Left renal cortex interstitium (tissue), 4 donors: ENCODE data around the gene ANKRD13D. TPM values are rescaled to one million over a fixed set of nuclear protein-coding genes. Genes with fewer than 3 reads are reported as not detected.
"Not testable (repeated sequence)": the region's sequence is repeated elsewhere in the genome, so short reads cannot be mapped to it uniquely, and the experiment has no call there.

Experiments used
- DNase-seq, 4 donors: peaks; one replicate each; pipeline ENCODE4 v3.0.0-alpha.2; 2013; ENCODE audit warnings: low read depth in 4 of 4, low spot score in 2 of 4, missing footprints in 1 of 4
- polyA plus RNA-seq, 4 donors: library from polyadenylated mRNA; unstranded; fragments of 120-200 nt; gene quantifications; one replicate each; pipeline ENCODE4 v1.2.1, GENCODE V29; 2013; ENCODE audit not compliant: insufficient read length in 4 of 4

The ANKRD13D gene
- polyA plus RNA-seq = 10 to 100 TPM; 17.4 to 60.8 (median 40.3) TPM

- DNase-seq = no peak
Observed at GRCh38 chr11:67289226-67289650, at the start of gene ANKRD13D. ANKRD13D (plus strand) TSS chr11:67289303; CDS start chr11:67289461, 158 bp downstream.

- peak; percentile 86 to 96 (median 92) for DNase-seq
Observed at GRCh38 chr11:67239783-67240575, 49.1 kb upstream of the ANKRD13D start.

- peak in 2 of 4 donors; percentile 53 to 57 for DNase-seq
Observed at GRCh38 chr11:67240576-67241389, 48.3 kb upstream of the ANKRD13D start.

GRCh38 chr11:67242548-67242947 lies 46.6 kb upstream of the ANKRD13D start:
- DNase-seq = no peak

- DNase-seq = no peak
Observed at GRCh38 chr11:67243051-67243450, 46.1 kb upstream of the ANKRD13D start.

GRCh38 chr11:67245046-67245445 lies 44.1 kb upstream of the ANKRD13D start:
- DNase-seq = no peak

GRCh38 chr11:67247946-67248550 lies 41.1 kb upstream of the ANKRD13D start:
- DNase-seq = no peak

GRCh38 chr11:67248653-67249052 lies 40.5 kb upstream of the ANKRD13D start:
- no peak for DNase-seq

- DNase-seq = no peak
Observed at GRCh38 chr11:67250059-67251043, 38.8 kb upstream of the ANKRD13D start.

GRCh38 chr11:67251841-67252240 lies 37.3 kb upstream of the ANKRD13D start:
- no peak for DNase-seq

GRCh38 chr11:67252831-67253239 lies 36.3 kb upstream of the ANKRD13D start:
- no peak for DNase-seq

- no peak for DNase-seq
Observed at GRCh38 chr11:67253872-67254624, 35.1 kb upstream of the ANKRD13D start.

GRCh38 chr11:67254798-67255197 lies 34.3 kb upstream of the ANKRD13D start:
- no peak for DNase-seq

- DNase-seq = no peak
Observed at GRCh38 chr11:67255353-67255752, 33.8 kb upstream of the ANKRD13D start.

- no peak for DNase-seq
Observed at GRCh38 chr11:67255864-67256263, 33.2 kb upstream of the ANKRD13D start.

GRCh38 chr11:67256477-67257135 lies 32.5 kb upstream of the ANKRD13D start:
- DNase-seq = no peak

GRCh38 chr11:67260406-67260805 lies 28.7 kb upstream of the ANKRD13D start:
- no peak for DNase-seq

- not testable (repeated sequence) for DNase-seq
Observed at GRCh38 chr11:67260885-67261639, 28.0 kb upstream of the ANKRD13D start.
